ENCODE results near the gene NCAPD2.

DNA sequence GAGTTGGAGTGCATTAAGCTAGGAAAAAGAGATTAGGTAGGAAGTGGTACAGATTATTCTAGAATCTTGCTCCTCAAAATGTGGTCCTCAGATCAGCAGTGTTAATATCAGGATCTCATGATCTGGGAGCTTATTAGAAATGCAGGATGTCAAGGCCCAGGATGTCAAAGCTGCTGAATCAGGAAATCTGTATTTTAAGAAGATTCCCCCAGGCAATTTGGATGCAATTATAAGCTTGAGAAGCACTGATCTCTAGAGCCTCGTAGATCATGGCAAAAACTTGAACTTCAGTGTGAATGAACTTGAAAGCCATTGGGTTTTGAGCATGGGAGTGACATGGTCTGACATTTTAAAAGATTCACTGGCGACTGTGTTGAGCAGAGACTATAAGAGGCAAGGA is 6.6 kb downstream of the NCAPD2 start:
- TF ChIP-seq CTCF (IDR thresholded peaks at IDR 0.05; ENCODE audit: insufficient read depth, low read length, poor library complexity, severe bottlenecking) (no peak), EZH2phosphoT487 (conservative IDR thresholded peaks at IDR 0.05; ENCODE audit: low read length) (no peak)
